ENCODE data around the gene RPL10.

GRCh38 chrX:154382483-154383069 lies 15.6 kb upstream of the RPL10 start:
- TF ChIP-seq CTCF (IDR thresholded peaks at IDR 0.05; ENCODE audit: extremely low read depth in 1 of 2, insufficient read depth in 1 of 2, low read depth in 1 of 2, low read length in 2 of 2) (no peak), EZH2 (IDR thresholded peaks at IDR 0.05; ENCODE audit: borderline replicate concordance, low read depth, low read length, severe bottlenecking) (no peak), POLR2AphosphoS5 (IDR thresholded peaks at IDR 0.05; ENCODE audit: insufficient read depth, low read depth, low read length) (no peak), POLR2A (IDR thresholded peaks at IDR 0.05; ENCODE audit: low read depth, low read length) (no peak), JUN (IDR thresholded peaks at IDR 0.05; ENCODE audit: borderline replicate concordance, insufficient read depth, insufficient read length, low read depth) (no peak), MAX (IDR thresholded peaks at IDR 0.05; ENCODE audit: insufficient read depth, insufficient read length) (no peak), MYC (IDR thresholded peaks at IDR 0.05; ENCODE audit: low read depth, low read length) (no peak)

Data from endothelial cell of umbilical vein (primary cell).